Peyer's patch (tissue), 4 donors: Measurements from ENCODE around the gene ATXN1. TPM values are rescaled to one million over a fixed set of nuclear protein-coding genes. Genes with fewer than 3 reads are reported as not detected.
A peak's percentile ranks its signal among the peaks of the same experiment; 100 is the strongest.

Source experiments
- DNase-seq, 3 donors: peaks; one replicate each; pipeline ENCODE4 v3.0.0-alpha.2; 2017 to 2019
- H3K27ac ChIP-seq, 4 donors: fragments of 200-600 bp; sonication (generic); one replicate each; pipeline ENCODE4 v1.5.1; 2016 to 2019
- H3K27me3 ChIP-seq, 2 donors: fragments of 200-600 bp; sonication (generic); one replicate each; pipeline ENCODE4 v1.5.1; 2019
- H3K36me3 ChIP-seq, 3 donors: fragments of 200-600 bp; sonication (generic); one replicate each; pipeline ENCODE4 v1.5.1; 2016 to 2019
- H3K4me1 ChIP-seq, 4 donors: fragments of 200-600 bp; sonication (generic); one replicate each; pipeline ENCODE4 v1.5.1; 2016 to 2019
- H3K4me3 ChIP-seq, 4 donors: fragments of 200-600 bp; sonication (generic); 1 replicate in 3 of 4; 2 replicates in 1 of 4; pipeline ENCODE4 v1.5.1; 2016 to 2019; ENCODE audit warnings: mild to moderate bottlenecking in 1 of 4
- H3K9me3 ChIP-seq, 4 donors: fragments of 200-600 bp; sonication (generic); one replicate each; pipeline ENCODE4 v1.5.1; 2016 to 2019; ENCODE audit warnings: mild to moderate bottlenecking in 1 of 4
- POLR2A ChIP-seq, 2 donors: fragments of 450-650 bp; IDR thresholded peaks; one replicate each; pipeline ENCODE4 v1.5.1; 2017; ENCODE audit warnings: antibody characterized with exemption in 2 of 2, mild to moderate bottlenecking in 2 of 2, moderate library complexity in 2 of 2
- total RNA-seq, 4 donors: library from RNA; depleted of rRNA; stranded (reverse); fragments of >200 nt; gene quantifications; one replicate each; pipeline ENCODE4 v1.1.0, GENCODE V29; 2016
- TF ChIP-seq, protein P1 (sequence below), 6 experiments: fragments of 450-650 bp in 4 of 6; fragments of 200-600 bp in 2 of 6; sonication (generic) in 1 of 6; IDR thresholded peaks; one replicate each; pipeline ENCODE4 v1.5.1; 2017 to 2019; ENCODE audit warnings: antibody characterized with exemption in 6 of 6, mild to moderate bottlenecking in 3 of 6, moderate library complexity in 1 of 6

ATXN1 gene
- total RNA-seq, 4 donors from 2014 or later: 34.7 to 48.5 (median 43.1) TPM

DNA sequence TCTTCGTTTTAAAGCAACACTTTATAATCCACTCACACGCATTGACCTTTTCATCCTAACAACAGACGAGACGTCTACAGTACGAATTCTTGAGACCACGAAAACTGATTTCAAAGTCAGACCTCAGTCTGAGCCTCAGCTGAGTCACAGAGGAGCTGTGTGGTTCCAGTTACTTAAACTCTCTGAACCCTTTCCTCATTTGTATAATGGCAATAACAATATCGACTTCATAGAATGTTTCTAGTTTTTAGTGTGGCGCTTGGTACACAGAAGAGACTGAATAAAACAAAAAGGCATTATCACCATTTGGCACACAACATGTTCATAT, 236.9 kb downstream of the ATXN1 start:
- Histone ChIP-seq H3K4me3 (no peak overlapping the region), H3K4me1 (no peaks in the 10 kb centered on the region), H3K27ac (no peak overlapping the region), H3K27me3 (no peaks in the 10 kb centered on the region), H3K9me3 (no peaks in the 10 kb centered on the region), H3K36me3 (peaks cover 0 to 9% (median 0%) of the 10 kb centered on the region in 3 donors)
- TF ChIP-seq POLR2A (IDR thresholded peaks at IDR 0.05): no peak
- TF ChIP-seq, protein P1, sequence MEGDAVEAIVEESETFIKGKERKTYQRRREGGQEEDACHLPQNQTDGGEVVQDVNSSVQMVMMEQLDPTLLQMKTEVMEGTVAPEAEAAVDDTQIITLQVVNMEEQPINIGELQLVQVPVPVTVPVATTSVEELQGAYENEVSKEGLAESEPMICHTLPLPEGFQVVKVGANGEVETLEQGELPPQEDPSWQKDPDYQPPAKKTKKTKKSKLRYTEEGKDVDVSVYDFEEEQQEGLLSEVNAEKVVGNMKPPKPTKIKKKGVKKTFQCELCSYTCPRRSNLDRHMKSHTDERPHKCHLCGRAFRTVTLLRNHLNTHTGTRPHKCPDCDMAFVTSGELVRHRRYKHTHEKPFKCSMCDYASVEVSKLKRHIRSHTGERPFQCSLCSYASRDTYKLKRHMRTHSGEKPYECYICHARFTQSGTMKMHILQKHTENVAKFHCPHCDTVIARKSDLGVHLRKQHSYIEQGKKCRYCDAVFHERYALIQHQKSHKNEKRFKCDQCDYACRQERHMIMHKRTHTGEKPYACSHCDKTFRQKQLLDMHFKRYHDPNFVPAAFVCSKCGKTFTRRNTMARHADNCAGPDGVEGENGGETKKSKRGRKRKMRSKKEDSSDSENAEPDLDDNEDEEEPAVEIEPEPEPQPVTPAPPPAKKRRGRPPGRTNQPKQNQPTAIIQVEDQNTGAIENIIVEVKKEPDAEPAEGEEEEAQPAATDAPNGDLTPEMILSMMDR (IDR thresholded peaks at IDR 0.05): no peak
- DNase-seq: no peak

DNA sequence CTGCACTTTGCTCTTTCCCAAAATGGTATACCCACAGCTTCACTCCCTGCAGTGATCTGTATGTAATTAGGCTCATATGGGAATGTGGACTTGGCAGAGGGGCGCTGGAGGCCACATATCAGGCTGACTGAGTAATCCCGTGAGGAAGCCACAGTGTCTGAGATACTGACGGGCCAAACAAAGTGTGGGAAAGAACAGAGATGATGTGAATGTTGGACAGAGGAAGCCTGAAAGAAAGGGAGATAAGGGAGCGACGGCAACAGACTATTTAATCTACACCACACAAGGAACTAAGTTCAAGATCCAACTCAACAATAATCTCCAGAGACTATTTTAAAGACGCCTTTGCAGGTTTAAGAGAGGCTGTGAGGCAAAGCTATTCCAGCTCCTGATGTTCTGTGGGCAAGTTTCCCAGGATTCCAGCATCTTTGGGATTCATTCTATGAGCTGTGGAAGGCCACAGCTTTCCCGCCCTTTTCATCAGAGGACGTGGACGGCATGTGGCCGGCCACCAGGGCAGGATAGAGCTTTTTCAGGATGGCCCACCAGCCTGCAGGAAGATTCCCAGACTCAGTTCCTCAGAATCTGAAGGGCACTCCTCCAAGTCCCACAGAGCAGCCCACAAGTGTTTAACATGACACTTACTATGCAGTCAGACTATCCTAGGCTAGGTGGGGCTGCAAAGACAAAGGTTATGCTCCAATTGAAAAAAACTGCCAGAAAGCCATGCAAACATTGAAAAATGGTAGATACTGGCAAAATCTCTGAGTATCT, 237.5 kb downstream of the ATXN1 start:
- DNase-seq: no peak
- no peaks in the 10 kb centered on the region for H3K4me1 ChIP-seq
- H3K27ac ChIP-seq: no peak overlapping the region
- TF ChIP-seq POLR2A (IDR thresholded peaks at IDR 0.05): no peak
- TF ChIP-seq, protein P1 (IDR thresholded peaks at IDR 0.05): no peak
- H3K27me3 ChIP-seq: no peaks in the 10 kb centered on the region
- H3K4me3 ChIP-seq: no peak overlapping the region
- peaks cover 0 to 9% (median 0%) of the 10 kb centered on the region in 3 donors for H3K36me3 ChIP-seq
- H3K9me3 ChIP-seq: no peaks in the 10 kb centered on the region

DNA sequence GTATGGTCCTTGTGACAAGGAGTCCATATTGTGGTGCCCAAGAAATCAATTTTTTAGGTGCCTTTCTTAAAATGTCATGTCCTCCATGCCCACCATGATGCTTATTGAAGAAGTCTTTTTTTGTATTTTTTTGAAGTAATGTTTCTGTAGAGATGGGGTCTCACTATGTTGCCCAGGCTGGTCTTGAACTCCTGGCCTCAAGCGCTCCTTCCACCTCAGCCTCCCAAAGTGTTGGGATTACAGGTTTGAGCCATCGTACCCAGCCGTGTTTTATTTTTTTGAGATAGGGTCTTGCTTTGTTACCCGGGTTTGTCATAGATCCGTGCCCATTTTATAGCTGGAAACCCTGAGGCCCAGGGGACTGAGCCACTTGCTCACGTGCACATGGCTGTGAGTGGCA, 238.3 kb downstream of the ATXN1 start:
- Histone ChIP-seq H3K4me1 (no peaks in the 10 kb centered on the region), H3K4me3 (no peak overlapping the region), H3K9me3 (no peaks in the 10 kb centered on the region), H3K27me3 (no peaks in the 10 kb centered on the region), H3K36me3 (peaks cover 0 to 9% (median 0%) of the 10 kb centered on the region in 3 donors), H3K27ac (no peak overlapping the region)
- DNase-seq: no peak
- TF ChIP-seq POLR2A (IDR thresholded peaks at IDR 0.05): no peak
- TF ChIP-seq, protein P1 (IDR thresholded peaks at IDR 0.05): no peak

DNA sequence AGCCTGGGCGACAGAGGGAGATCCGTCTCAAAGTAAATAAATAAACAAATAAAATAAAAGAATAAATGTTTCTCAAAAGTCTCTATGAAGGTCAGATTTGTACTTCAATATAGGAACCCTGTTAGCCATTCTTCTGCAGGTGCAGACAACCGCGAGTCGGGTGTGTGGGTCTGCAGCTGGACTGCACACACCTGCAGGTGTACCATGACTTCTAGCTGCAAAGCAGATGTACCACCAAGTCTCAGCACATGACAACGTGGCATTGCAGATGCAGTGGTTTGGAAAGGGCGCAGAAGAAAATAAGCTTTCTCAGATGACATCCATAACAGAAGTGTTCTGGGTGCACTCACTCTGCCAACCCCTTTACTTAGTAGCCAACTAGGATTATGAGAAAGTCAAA, 239.7 kb downstream of the ATXN1 start:
- Histone ChIP-seq H3K4me1 (no peaks in the 10 kb centered on the region), H3K27me3 (no peaks in the 10 kb centered on the region), H3K9me3 (no peaks in the 10 kb centered on the region), H3K36me3 (peaks cover 0 to 9% (median 0%) of the 10 kb centered on the region in 3 donors), H3K27ac (no peak overlapping the region), H3K4me3 (no peak overlapping the region)
- TF ChIP-seq, protein P1 (IDR thresholded peaks at IDR 0.05): no peak
- TF ChIP-seq POLR2A (IDR thresholded peaks at IDR 0.05): no peak
- peak in 2 of 3 donors; percentile 50 to 60 for DNase-seq

DNA sequence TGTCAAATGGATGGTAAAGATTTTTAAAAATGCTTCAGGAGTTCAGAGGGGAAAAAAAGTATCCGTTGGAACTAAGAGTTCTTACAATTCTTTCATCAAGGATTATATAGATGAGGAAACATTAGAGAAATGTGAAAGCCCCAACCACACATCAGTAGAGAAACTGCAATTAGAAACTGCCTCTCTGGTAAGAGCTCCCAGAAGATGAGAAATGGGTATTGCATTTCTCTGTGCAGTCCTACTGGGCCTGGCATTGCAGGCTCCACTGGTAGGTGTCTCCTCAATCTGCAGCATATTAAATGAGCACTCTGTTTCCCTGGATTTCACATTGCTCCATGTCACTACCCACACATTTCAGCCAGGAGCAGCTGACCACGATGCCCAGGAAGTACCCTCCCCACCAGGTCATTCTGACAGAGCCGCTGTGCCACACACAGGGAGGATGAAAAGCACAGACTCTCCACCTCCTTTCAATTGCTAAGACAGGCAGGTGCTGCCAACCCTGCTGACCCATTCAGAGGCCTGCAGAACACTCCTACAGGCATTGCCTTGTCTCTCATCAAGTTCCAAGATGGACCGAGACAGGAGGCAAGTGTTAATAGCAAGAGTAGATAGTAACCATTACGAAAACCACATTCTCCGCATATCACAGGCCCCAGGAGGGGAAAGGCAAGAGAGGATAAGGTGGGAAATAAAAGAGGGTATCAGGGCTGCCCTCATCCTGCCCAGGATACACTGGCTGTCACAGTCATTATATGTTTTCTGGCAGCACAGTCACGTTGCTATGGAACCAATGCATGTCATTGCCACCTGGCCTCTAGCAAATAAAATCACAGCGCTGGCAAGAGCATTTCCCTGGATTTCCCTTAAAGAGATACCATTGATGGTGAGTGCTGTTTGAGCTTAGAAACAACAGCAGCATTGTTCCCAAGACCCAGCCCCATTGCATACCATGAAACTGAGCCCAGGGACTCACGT, 241.7 kb downstream of the ATXN1 start:
- H3K4me1 ChIP-seq: no peaks in the 10 kb centered on the region
- no peak overlapping the region for H3K27ac ChIP-seq
- no peak overlapping the region for H3K4me3 ChIP-seq
- no peaks in the 10 kb centered on the region for H3K9me3 ChIP-seq
- peaks cover 0 to 9% (median 0%) of the 10 kb centered on the region in 3 donors for H3K36me3 ChIP-seq
- no peak for DNase-seq
- no peak for TF ChIP-seq POLR2A (IDR thresholded peaks at IDR 0.05)
- TF ChIP-seq, protein P1 (IDR thresholded peaks at IDR 0.05): no peak
- H3K27me3 ChIP-seq: no peaks in the 10 kb centered on the region
